ENCODE results near the gene OLFM1.

- TF ChIP-seq CTCF (IDR thresholded peaks at IDR 0.05) = no peak
- no peak for TF ChIP-seq POLR2A (IDR thresholded peaks at IDR 0.05)
Measured at GRCh38 chr9:135046739-135047350, 40.6 kb upstream of the OLFM1 start.

All from breast epithelium (tissue), 3 donors.